Fibroblast of gingiva (primary cell): ENCODE results near the gene URB1.
"Not testable (repeated sequence)": the region's sequence is repeated elsewhere in the genome, so short reads cannot be mapped to it uniquely, and the experiment has no call there.

ENCODE experiments used
- DNase-seq: peaks from one replicate; pipeline ENCODE4 v3.0.0-alpha.2; 2011; ENCODE audit warnings: low read depth

The URB1 gene

GRCh38 chr21:32411350-32412161, 18.7 kb upstream of the URB1 start:
- peak; percentile 83 for DNase-seq

GRCh38 chr21:32410916-32411315, 18.1 kb upstream of the URB1 start:
- DNase-seq = no peak

- DNase-seq = no peak
Observed at GRCh38 chr21:32410291-32410690, 17.5 kb upstream of the URB1 start.

GRCh38 chr21:32406405-32406804, 13.6 kb upstream of the URB1 start:
- no peak for DNase-seq

GRCh38 chr21:32403201-32403777, 10.5 kb upstream of the URB1 start:
- peak; percentile 71 for DNase-seq

- DNase-seq = no peak
Observed at GRCh38 chr21:32393677-32394001, 827 bp upstream of the URB1 start.

GRCh38 chr21:32392299-32392879, 423 bp downstream of the URB1 start:
- no peak for DNase-seq

- DNase-seq = no peak
Observed at GRCh38 chr21:32391755-32392154, 1.1 kb downstream of the URB1 start.

GRCh38 chr21:32390537-32391224, 2.1 kb downstream of the URB1 start:
- DNase-seq = not testable (repeated sequence)

GRCh38 chr21:32389337-32390015, 3.3 kb downstream of the URB1 start:
- DNase-seq = peak; percentile 50

GRCh38 chr21:32388306-32388705, 4.5 kb downstream of the URB1 start:
- no peak for DNase-seq

GRCh38 chr21:32387151-32387550, 5.7 kb downstream of the URB1 start:
- DNase-seq = no peak

GRCh38 chr21:32386195-32386870, 6.5 kb downstream of the URB1 start:
- DNase-seq = peak; percentile 86

- no peak for DNase-seq
Observed at GRCh38 chr21:32383812-32384211, 9.0 kb downstream of the URB1 start.

- peak; percentile 77 for DNase-seq
Observed at GRCh38 chr21:32382108-32382644, 10.6 kb downstream of the URB1 start.

GRCh38 chr21:32381571-32381970, 11.2 kb downstream of the URB1 start:
- no peak for DNase-seq

GRCh38 chr21:32380940-32381339, 11.9 kb downstream of the URB1 start:
- no peak for DNase-seq

GRCh38 chr21:32378956-32379355, 13.9 kb downstream of the URB1 start:
- peak; percentile 38 for DNase-seq

- DNase-seq = no peak
Observed at GRCh38 chr21:32377991-32378390, 14.8 kb downstream of the URB1 start.

- DNase-seq = no peak
Observed at GRCh38 chr21:32377506-32377905, 15.3 kb downstream of the URB1 start.

GRCh38 chr21:32372755-32373154, 20.1 kb downstream of the URB1 start:
- no peak for DNase-seq
